Stomach (tissue), 9 donors: ENCODE measurements around the gene IGSF8. TPM values are rescaled to one million over a fixed set of nuclear protein-coding genes. Genes with fewer than 3 reads are reported as not detected.
"Not testable (repeated sequence)": the region's sequence is repeated elsewhere in the genome, so short reads cannot be mapped to it uniquely, and the experiment has no call there.

Experiments used
- DNase-seq, 2 donors: peaks; one replicate each; pipeline versions ENCODE4 v3.0.0 to v3.0.0-alpha.2; 2013 to 2019
- H3K27ac ChIP-seq, 5 donors: fragments of 200-600 bp in 4 of 5; sonication (generic) in 4 of 5; one replicate each; pipeline ENCODE4 v1.5.1; 2013 to 2019; ENCODE audit warnings: mild to moderate bottlenecking in 1 of 5, moderate library complexity in 1 of 5
- H3K27me3 ChIP-seq, 3 donors: fragments of 200-600 bp; sonication (generic); one replicate each; pipeline ENCODE4 v1.5.1; 2017 to 2019; ENCODE audit warnings: mixed run types in 1 of 3
- H3K36me3 ChIP-seq, 4 donors: fragments of 200-600 bp; sonication (generic); 1 replicate in 3 of 4; 2 replicates in 1 of 4; pipeline ENCODE4 v1.5.1; 2016 to 2019
- H3K4me1 ChIP-seq, 4 donors: fragments of 200-600 bp; sonication (generic); one replicate each; pipeline ENCODE4 v1.5.1; 2016 to 2019
- H3K4me3 ChIP-seq, 4 donors: fragments of 200-600 bp; sonication (generic) in 3 of 4; one replicate each; pipeline ENCODE4 v1.5.1; 2016 to 2019; ENCODE audit warnings: mild to moderate bottlenecking in 1 of 4
- H3K9me3 ChIP-seq, 4 donors: fragments of 200-600 bp; sonication (generic); one replicate each; pipeline ENCODE4 v1.5.1; 2016 to 2019
- EP300 ChIP-seq: sonication (generic); formaldehyde crosslinking; IDR thresholded peaks from one replicate; pipeline ENCODE4 v1.6.1; 2017; ENCODE audit warnings: antibody characterized with exemption
- POLR2A ChIP-seq, 4 donors: fragments of 450-650 bp; IDR thresholded peaks; one replicate each; pipeline ENCODE4 v1.6.1; 2016; ENCODE audit warnings: antibody characterized with exemption in 4 of 4, control low read depth in 2 of 4, mild to moderate bottlenecking in 1 of 4, moderate library complexity in 1 of 4
- POLR2AphosphoS5 ChIP-seq, 3 donors: sonication (generic); formaldehyde crosslinking; IDR thresholded peaks; one replicate each; pipeline ENCODE4 v1.6.1; 2016; ENCODE audit warnings: antibody characterized with exemption in 3 of 3
- WGBS, 5 donors: extraction: QIAGEN DNeasy Blood & Tissue Kit in 3 of 5; methylation state at CpG; one replicate each; pipeline versions ENCODE4 v1.1.5 to v1.1.7; 2013 to 2018; 5-methylcytosine and 5-hydroxymethylcytosine counted together
- intact Hi-C: fragments of 100-400 bp; cut with DNase I; formaldehyde crosslinking; loops from one replicate; pipeline ENCODE4 v1.15.1; 2023; ENCODE audit warnings: low total_unique reads
- polyA plus RNA-seq, 3 donors: library from polyadenylated mRNA; stranded (reverse); fragments of 200-250 nt; gene quantifications; one replicate each; pipeline ENCODE4 v1.2.3, GENCODE V29; 2013
- total RNA-seq, 5 donors: library from RNA; depleted of rRNA; stranded (reverse); fragments of >200 nt; gene quantifications; one replicate each; pipeline versions ENCODE4 v1.1.0 to v1.2.3, GENCODE V29; 2014 to 2016
- TF ChIP-seq, protein P1 (sequence below), 7 experiments: fragments of 450-650 bp in 4 of 7; fragments of 200-600 bp in 3 of 7; sonication (generic) in 3 of 7; IDR thresholded peaks; one replicate each; pipeline ENCODE4 v1.5.1; 2016 to 2019; ENCODE audit warnings: antibody characterized with exemption in 7 of 7, control low read depth in 2 of 7, mild to moderate bottlenecking in 1 of 7
- donor health status: healthy with polysubstance abuse.
- donor health status: Bipolar disorder and iron deficiency.
- donor health status: healthy.

The IGSF8 gene
- total and polyA plus RNA-seq, 8 donors: 4.7 to 65.2 (median 14.8) TPM

DNA sequence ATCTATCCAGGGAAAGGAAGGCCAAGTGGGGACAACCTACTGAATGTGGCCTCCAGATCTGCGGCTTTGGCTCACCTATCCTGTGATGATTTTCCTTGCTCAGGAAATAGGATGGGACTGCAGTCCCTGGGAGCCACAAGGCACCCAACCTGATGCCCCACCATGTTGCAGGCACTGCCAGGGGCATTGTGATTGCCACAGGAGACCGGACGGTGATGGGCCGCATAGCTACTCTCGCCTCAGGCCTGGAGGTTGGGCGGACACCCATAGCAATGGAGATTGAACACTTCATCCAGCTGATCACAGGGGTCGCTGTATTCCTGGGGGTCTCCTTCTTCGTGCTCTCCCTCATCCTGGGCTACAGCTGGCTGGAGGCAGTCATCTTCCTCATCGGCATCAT is 29.0 kb upstream of the IGSF8 start:
- Histone ChIP-seq H3K9me3 (no peaks in the 10 kb centered on the region), H3K36me3 (peaks cover 0 to 32% (median 11%) of the 10 kb centered on the region in 4 donors), H3K4me3 (no peak overlapping the region), H3K27ac (peak overlapping the region in 1 of 5 donors; percentile 44), H3K4me1 (peaks cover 0 to 36% (median 14%) of the 10 kb centered on the region in 4 donors), H3K27me3 (no peaks in the 10 kb centered on the region)
- 93 to 98% (median 96%) methylated on average over 6 to 9 of the region's 9 CpGs for WGBS, 5 donors
- intact Hi-C loops: no loop called here
- no peak for DNase-seq
- no peak for TF ChIP-seq EP300
- TF ChIP-seq, protein P1, sequence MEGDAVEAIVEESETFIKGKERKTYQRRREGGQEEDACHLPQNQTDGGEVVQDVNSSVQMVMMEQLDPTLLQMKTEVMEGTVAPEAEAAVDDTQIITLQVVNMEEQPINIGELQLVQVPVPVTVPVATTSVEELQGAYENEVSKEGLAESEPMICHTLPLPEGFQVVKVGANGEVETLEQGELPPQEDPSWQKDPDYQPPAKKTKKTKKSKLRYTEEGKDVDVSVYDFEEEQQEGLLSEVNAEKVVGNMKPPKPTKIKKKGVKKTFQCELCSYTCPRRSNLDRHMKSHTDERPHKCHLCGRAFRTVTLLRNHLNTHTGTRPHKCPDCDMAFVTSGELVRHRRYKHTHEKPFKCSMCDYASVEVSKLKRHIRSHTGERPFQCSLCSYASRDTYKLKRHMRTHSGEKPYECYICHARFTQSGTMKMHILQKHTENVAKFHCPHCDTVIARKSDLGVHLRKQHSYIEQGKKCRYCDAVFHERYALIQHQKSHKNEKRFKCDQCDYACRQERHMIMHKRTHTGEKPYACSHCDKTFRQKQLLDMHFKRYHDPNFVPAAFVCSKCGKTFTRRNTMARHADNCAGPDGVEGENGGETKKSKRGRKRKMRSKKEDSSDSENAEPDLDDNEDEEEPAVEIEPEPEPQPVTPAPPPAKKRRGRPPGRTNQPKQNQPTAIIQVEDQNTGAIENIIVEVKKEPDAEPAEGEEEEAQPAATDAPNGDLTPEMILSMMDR (IDR thresholded peaks at IDR 0.05): no peak
- TF ChIP-seq POLR2A (IDR thresholded peaks at IDR 0.05): no peak
- no peak for TF ChIP-seq POLR2AphosphoS5 (IDR thresholded peaks at IDR 0.05)

DNA sequence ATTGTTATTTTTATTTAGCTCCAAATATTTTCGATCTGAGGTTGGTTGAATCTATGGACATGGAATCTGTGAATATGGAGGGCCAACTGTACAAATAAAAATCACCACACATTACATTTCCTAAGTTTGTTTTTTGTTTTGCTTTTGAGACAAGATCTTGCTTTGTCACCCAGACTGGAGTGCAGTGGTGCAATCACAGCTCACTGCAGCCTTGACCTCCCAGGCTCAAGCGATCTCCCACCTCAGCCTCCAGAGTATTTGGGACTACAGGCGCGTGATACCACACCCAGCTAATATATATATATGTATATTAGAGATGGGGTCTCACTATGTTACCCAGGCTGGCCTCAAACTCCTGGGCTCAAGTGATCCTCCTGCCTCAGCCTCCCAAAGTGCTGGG is 27.9 kb upstream of the IGSF8 start:
- Histone ChIP-seq H3K36me3 (peaks cover 0 to 33% (median 12%) of the 10 kb centered on the region in 4 donors), H3K4me1 (peaks cover 0 to 26% (median 9%) of the 10 kb centered on the region in 4 donors)
- H3K4me3 ChIP-seq, H3K27ac ChIP-seq, DNase-seq, H3K9me3 ChIP-seq, H3K27me3 ChIP-seq, intact Hi-C loops: not testable (repeated sequence)
- WGBS, 5 donors: 65 to 80% (median 72%) methylated on average over 4 of the region's 4 CpGs

GRCh38 chr1:160125746-160126145 is 27.3 kb upstream of the IGSF8 start:
- 83 to 95% (median 86%) methylated on average over 1 of the region's 1 CpG for WGBS, 5 donors
- Histone ChIP-seq H3K4me1 (peaks cover 0 to 20% (median 8%) of the 10 kb centered on the region in 4 donors), H3K36me3 (peaks cover 0 to 39% (median 15%) of the 10 kb centered on the region in 4 donors), H3K27ac (peak overlapping the region in 2 of 5 donors; percentile 36 to 50), H3K9me3 (no peaks in the 10 kb centered on the region), H3K4me3 (no peak overlapping the region), H3K27me3 (no peaks in the 10 kb centered on the region)
- intact Hi-C loops: no loop called here
- DNase-seq: no peak
- TF ChIP-seq, protein P1 (IDR thresholded peaks at IDR 0.05): no peak
- no peak for TF ChIP-seq EP300
- TF ChIP-seq POLR2AphosphoS5 (IDR thresholded peaks at IDR 0.05): no peak
- no peak for TF ChIP-seq POLR2A (IDR thresholded peaks at IDR 0.05)

DNA sequence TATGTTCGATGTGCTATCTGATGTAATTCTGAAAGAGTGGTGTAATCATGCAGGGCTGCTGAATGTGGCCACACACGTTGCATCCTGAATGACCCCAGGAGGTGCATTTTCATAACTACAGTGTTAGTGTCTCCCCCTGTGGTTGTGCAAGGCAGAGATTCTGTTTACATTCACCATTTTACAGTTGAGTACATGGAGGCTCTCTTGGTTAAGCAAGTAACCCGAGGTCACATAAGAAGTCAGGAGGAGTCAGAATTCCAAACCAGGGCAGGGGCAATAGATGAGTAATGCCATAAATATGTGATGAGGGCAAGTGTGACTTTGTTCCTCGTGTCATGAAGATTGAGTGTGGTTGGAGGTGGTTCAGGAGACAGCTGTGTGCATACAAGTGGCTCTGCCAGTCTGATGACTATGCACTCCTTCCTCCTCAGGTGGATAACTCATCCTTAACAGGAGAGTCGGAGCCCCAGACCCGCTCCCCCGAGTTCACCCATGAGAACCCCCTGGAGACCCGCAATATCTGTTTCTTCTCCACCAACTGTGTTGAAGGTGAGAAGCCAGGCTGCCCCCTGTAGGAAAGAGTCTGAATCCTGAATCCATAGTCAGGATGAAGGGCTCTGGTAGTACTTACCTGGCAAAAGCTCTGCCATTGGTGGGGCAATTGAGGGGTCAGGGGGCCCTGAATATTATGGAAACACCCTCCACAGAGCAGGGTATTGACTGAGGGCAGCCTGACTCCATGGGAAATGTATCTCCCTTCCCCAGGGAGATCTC is 26.5 kb upstream of the IGSF8 start:
- Histone ChIP-seq H3K4me3 (no peak overlapping the region), H3K4me1 (peaks cover 0 to 17% (median 6%) of the 10 kb centered on the region in 4 donors), H3K9me3 (no peaks in the 10 kb centered on the region), H3K27me3 (no peaks in the 10 kb centered on the region), H3K36me3 (peaks cover 0 to 35% (median 11%) of the 10 kb centered on the region in 4 donors), H3K27ac (peak overlapping the region in 3 of 5 donors; percentile 34 to 50 (median 36))
- intact Hi-C loops: no loop called here
- no peak for DNase-seq
- WGBS, 5 donors: 64 to 70% (median 69%) methylated on average over 7 to 8 of the region's 8 CpGs
- TF ChIP-seq, protein P1 (IDR thresholded peaks at IDR 0.05): no peak
- TF ChIP-seq POLR2A (IDR thresholded peaks at IDR 0.05): no peak
- TF ChIP-seq POLR2AphosphoS5 (IDR thresholded peaks at IDR 0.05): peak in 2 of 3 donors; percentile 23 to 40
- peak; percentile 30 for TF ChIP-seq EP300

DNA sequence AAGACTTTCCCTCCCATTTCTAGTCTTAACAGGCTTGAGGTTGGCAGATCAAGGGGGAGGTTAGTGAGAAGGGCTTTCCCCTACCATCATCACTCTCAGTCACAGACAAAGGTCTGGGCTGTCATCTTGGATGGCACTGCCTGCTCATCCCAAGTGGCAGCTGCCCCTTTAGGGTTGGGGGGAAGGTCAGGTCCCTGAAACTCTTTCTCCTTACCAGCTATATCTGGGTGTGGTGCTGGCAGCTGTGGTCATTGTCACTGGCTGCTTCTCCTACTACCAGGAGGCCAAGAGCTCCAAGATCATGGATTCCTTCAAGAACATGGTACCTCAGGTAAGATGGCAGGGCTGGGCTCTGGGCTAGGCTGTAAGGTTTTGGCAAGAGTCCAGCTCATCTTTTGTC is 25.3 kb upstream of the IGSF8 start:
- TF ChIP-seq POLR2A (IDR thresholded peaks at IDR 0.05): no peak
- TF ChIP-seq, protein P1 (IDR thresholded peaks at IDR 0.05): no peak
- TF ChIP-seq POLR2AphosphoS5 (IDR thresholded peaks at IDR 0.05): no peak
- no peak for TF ChIP-seq EP300
- no peaks in the 10 kb centered on the region for H3K9me3 ChIP-seq
- H3K4me1 ChIP-seq: peaks cover 0 to 27% (median 11%) of the 10 kb centered on the region in 4 donors
- no peaks in the 10 kb centered on the region for H3K27me3 ChIP-seq
- H3K36me3 ChIP-seq: peaks cover 0 to 24% (median 6%) of the 10 kb centered on the region in 4 donors
- no peak overlapping the region for H3K4me3 ChIP-seq
- intact Hi-C loops: no loop called here
- no peak overlapping the region for H3K27ac ChIP-seq
- no peak for DNase-seq
